ENCODE measurements around the gene SPN. TPM values are rescaled to one million over a fixed set of nuclear protein-coding genes. Genes with fewer than 3 reads are reported as not detected.
A peak's percentile ranks its signal among the peaks of the same experiment; 100 is the strongest.

The SPN gene
- total and polyA plus RNA-seq, 2 of the 4 experiments (the other 2 are of a cell fraction) = not detected

GRCh38 chr16:29699324-29700219, 36.5 kb downstream of the SPN start:
- no peak overlapping the region for H3K18ac ChIP-seq (ENCODE audit: low read depth, low read length)
- H4K8ac ChIP-seq (ENCODE audit: low read depth in 2 of 2, low read length in 2 of 2) = no peak overlapping the region
- ChIA-PET POLR2A (ENCODE audit: unreplicated experiment) (interaction anchor here (0.6 kb wide), 1 partner anchor 105 kb away, joined by 3 read pairs; no protein-coding TSS in a partner anchor), CTCF (interaction anchor here (0.6 to 1.9 kb wide), 4 partner anchors 11 to 30 kb away, joined by 4 to 6 read pairs (median 5); partner anchors contain the start of gene QPRT)
- DNase-seq = no peak
- H2AFZ ChIP-seq (replicated peaks; ENCODE audit: low read length, poor library complexity) = peak overlapping the region; percentile 62
- H3K9me1 ChIP-seq (ENCODE audit: insufficient read depth, low read length) = no peaks in the 10 kb centered on the region
- intact Hi-C loops (cut with micrococcal nuclease) (loop anchor here (1.0 to 2.0 kb wide), 7 partner anchors 22 to 321 kb away; partner anchors contain the start of genes KIF22 and PAGR1), in situ Hi-C loops (cut with MboI; ENCODE audit: low sequenced_read_pairs) (loop anchor here (10.0 kb wide), 2 partner anchors 65 to 325 kb away; partner anchors contain the start of gene C16orf92), dilution Hi-C loops (cut with HindIII; ENCODE audit: low sequenced_read_pairs, unreplicated experiment) (no loop called here)
- 57% methylated on average over 4 of the region's 11 CpGs; no CpG with 5 or more reads in 1 of the 2 experiments for WGBS, 2 experiments (ENCODE audit: extremely low coverage in 2 of 2, insufficient read length in 1 of 2)
- H3K56ac ChIP-seq (ENCODE audit: extremely low read depth, insufficient read depth, low read length) = no peak overlapping the region
- H2BK120ac ChIP-seq (ENCODE audit: low read depth, low read length) = no peak overlapping the region
- no peak overlapping the region for H2AK9ac ChIP-seq (replicated peaks; ENCODE audit: low read depth, low read length, poor library complexity)
- no peak overlapping the region for H3K4me3 ChIP-seq (ENCODE audit: insufficient read depth, low read depth, low read length)
- H2BK5ac ChIP-seq (ENCODE audit: low read depth, low read length, poor library complexity, severe bottlenecking) = no peak overlapping the region
- no peak overlapping the region for H2BK20ac ChIP-seq (ENCODE audit: low read depth, low read length)
- no peak overlapping the region for H3K4me2 ChIP-seq (ENCODE audit: low read depth, low read length)
- no peak overlapping the region for H3K14ac ChIP-seq (replicated peaks; ENCODE audit: low read depth, low read length)
- 0 out of 2 replicates have a peak overlapping the region, but pooled peaks have one; percentile 43 for H2AK5ac ChIP-seq (ENCODE audit: low read depth, low read length)
- H2BK15ac ChIP-seq (ENCODE audit: low read depth, low read length) = no peak overlapping the region
- H4K5ac ChIP-seq (ENCODE audit: low read depth, low read length) = no peak overlapping the region
- no peaks in the 10 kb centered on the region for H3K79me1 ChIP-seq (ENCODE audit: low read depth in 1 of 2, low read length in 2 of 2)
- no peak overlapping the region for H3K9ac ChIP-seq (ENCODE audit: low read depth, low read length)
- H4K20me1 ChIP-seq (ENCODE audit: insufficient read depth, low read length) = no peaks in the 10 kb centered on the region
- H3K23ac ChIP-seq (ENCODE audit: low read depth, low read length) = no peak overlapping the region
- peaks cover 10% of the 10 kb centered on the region; the same call in 1 of the 2 replicates for H3K27me3 ChIP-seq (ENCODE audit: control insufficient read depth, insufficient read depth, low read length)
- H3K4ac ChIP-seq (ENCODE audit: low read depth, low read length) = no peak overlapping the region
- no peak overlapping the region for H4K91ac ChIP-seq (ENCODE audit: insufficient read depth, low read depth, low read length)
- H3K4me1 ChIP-seq (ENCODE audit: control insufficient read depth, insufficient read depth, low read length) = no peaks in the 10 kb centered on the region
- no peaks in the 10 kb centered on the region for H3K36me3 ChIP-seq (ENCODE audit: control insufficient read depth, insufficient read depth, low read length)
- no peak for ATAC-seq (ENCODE audit: low read depth)
- BruUV-seq (replicated peaks) = no TSS peak
- no peak for TF ChIP-seq BHLHE40 (IDR thresholded peaks at IDR 0.05; ENCODE audit: low read depth, low read length)
- no peak for TF ChIP-seq CHD1 (IDR thresholded peaks at IDR 0.05; ENCODE audit: low read depth, low read length)
- no peak for TF ChIP-seq RCOR1 (IDR thresholded peaks at IDR 0.05; ENCODE audit: insufficient replicate concordance, low read length)
- TF ChIP-seq, protein P1, sequence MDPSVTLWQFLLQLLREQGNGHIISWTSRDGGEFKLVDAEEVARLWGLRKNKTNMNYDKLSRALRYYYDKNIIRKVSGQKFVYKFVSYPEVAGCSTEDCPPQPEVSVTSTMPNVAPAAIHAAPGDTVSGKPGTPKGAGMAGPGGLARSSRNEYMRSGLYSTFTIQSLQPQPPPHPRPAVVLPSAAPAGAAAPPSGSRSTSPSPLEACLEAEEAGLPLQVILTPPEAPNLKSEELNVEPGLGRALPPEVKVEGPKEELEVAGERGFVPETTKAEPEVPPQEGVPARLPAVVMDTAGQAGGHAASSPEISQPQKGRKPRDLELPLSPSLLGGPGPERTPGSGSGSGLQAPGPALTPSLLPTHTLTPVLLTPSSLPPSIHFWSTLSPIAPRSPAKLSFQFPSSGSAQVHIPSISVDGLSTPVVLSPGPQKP (IDR thresholded peaks at IDR 0.05; ENCODE audit: borderline replicate concordance, low read depth, low read length) = no peak
- no peak for TF ChIP-seq RAD21 (IDR thresholded peaks at IDR 0.05; ENCODE audit: low read length)
- no peak for TF ChIP-seq CEBPB (IDR thresholded peaks at IDR 0.05; ENCODE audit: low read depth, low read length)
- TF ChIP-seq SMC3 (IDR thresholded peaks at IDR 0.05; ENCODE audit: low read depth, low read length) = no peak
- TF ChIP-seq NFE2L2 (IDR thresholded peaks at IDR 0.05; ENCODE audit: low read depth, low read length) = no peak
- TF ChIP-seq POLR2A (IDR thresholded peaks at IDR 0.05; ENCODE audit: low read depth, low read length) = no peak
- H3K9me3 ChIP-seq (ENCODE audit: control insufficient read depth, insufficient read depth, low read length) = no peaks in the 10 kb centered on the region
- no peak overlapping the region for H3K27ac ChIP-seq (ENCODE audit: insufficient read depth, low read length)

All from IMR-90 (cell line).